ENCODE data around the gene MCM7. TPM values are rescaled to one million over a fixed set of nuclear protein-coding genes. Genes with fewer than 3 reads are reported as not detected.

Gene MCM7
- total and polyA plus RNA-seq, 4 donors, result 36.0 to 54.7 (median 41.8) TPM

DNA sequence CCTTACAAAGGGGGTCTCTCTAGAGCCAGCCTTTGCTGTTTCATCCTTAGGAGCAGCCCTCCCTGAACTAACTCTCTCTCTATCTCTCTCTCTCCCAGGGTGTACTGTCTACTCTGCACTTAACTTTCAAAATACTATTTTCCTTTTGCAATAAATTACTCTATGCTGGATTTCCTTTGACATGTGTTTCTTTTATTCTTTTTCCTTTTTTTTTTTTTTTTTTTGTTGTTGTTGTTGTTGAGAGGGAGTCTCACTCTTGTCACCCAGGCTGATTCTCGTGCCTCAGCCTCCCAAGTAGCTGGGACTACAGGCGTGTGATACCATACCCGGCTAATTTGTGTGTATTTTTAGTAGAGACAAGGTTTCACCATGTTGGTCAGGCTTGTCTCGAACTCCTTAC lies 18.2 kb downstream of the MCM7 start:
- peak overlapping the region in 1 of 2 donors; percentile 49 for H3K27ac ChIP-seq (ENCODE audit: low read depth in 1 of 2, low read length in 1 of 2)
- no peak for DNase-seq
- no peak overlapping the region for H3K4me3 ChIP-seq
- no peak overlapping the region for H3K9ac ChIP-seq (ENCODE audit: insufficient read depth in 1 of 2, low read length in 2 of 2)
- 51 to 65% methylated on average over 4 of the region's 4 CpGs for WGBS, 2 donors
- H3K4me1 ChIP-seq (ENCODE audit: control insufficient read depth in 5 of 5, insufficient read depth in 5 of 5, low read length in 5 of 5), result peaks cover 0 to 27% (median 6%) of the 10 kb centered on the region in 5 donors
- no peak for ATAC-seq (ENCODE audit: insufficient read depth, low FRiP score)
- H3K36me3 ChIP-seq (ENCODE audit: control insufficient read depth in 4 of 4, insufficient read depth in 4 of 4, low read length in 4 of 4), result peaks cover 0 to 28% (median 9%) of the 10 kb centered on the region in 4 donors
- H3K9me3 ChIP-seq (ENCODE audit: control insufficient read depth in 4 of 4, insufficient read depth in 3 of 4, low read length in 3 of 4), result no peaks in the 10 kb centered on the region
- H3K27me3 ChIP-seq (ENCODE audit: control insufficient read depth in 3 of 3, insufficient read depth in 3 of 3, low read length in 2 of 3), result no peaks in the 10 kb centered on the region
- TF ChIP-seq, protein P1, sequence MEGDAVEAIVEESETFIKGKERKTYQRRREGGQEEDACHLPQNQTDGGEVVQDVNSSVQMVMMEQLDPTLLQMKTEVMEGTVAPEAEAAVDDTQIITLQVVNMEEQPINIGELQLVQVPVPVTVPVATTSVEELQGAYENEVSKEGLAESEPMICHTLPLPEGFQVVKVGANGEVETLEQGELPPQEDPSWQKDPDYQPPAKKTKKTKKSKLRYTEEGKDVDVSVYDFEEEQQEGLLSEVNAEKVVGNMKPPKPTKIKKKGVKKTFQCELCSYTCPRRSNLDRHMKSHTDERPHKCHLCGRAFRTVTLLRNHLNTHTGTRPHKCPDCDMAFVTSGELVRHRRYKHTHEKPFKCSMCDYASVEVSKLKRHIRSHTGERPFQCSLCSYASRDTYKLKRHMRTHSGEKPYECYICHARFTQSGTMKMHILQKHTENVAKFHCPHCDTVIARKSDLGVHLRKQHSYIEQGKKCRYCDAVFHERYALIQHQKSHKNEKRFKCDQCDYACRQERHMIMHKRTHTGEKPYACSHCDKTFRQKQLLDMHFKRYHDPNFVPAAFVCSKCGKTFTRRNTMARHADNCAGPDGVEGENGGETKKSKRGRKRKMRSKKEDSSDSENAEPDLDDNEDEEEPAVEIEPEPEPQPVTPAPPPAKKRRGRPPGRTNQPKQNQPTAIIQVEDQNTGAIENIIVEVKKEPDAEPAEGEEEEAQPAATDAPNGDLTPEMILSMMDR (IDR thresholded peaks at IDR 0.05; ENCODE audit: control extremely low read depth, extremely low read depth), result no peak

DNA sequence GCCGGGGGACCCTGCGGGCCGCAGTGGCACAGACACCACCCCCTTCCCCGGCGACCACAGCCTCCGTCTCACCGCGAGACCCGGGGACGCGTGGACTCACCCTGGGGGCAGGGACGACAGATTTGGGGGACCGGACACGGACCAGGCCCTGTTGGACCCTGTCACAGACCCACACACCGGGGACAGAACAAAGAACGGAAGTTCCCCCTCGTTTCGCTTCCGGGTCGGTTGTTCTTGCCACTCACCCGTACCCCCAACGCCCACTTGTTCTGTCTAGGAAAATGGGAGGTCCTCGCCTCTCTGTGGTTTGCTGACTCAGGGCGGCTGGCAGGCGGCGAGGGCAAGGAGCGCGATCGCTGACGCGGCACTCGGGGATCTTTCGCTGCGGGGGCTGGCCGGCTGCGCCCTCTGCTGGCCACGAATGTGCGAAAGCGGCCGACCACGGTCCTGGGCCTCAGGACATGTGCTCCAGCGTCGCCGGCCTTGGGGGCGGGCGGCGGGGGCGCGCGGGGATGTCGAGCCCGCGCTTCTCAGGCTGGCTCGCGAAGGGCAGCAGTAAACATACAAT lies 19.6 kb downstream of the MCM7 start, which contains the start of gene ZNF3:
Gene ZNF3 (minus strand): TSS at position 189 of the 568 bp plus-strand sequence. CDS start 4,366 bp downstream, outside the sequence.
- peak within 1 kb of the TSS; percentile 95 for H3K4me3 ChIP-seq
- H3K36me3 ChIP-seq (ENCODE audit: control insufficient read depth in 4 of 4, insufficient read depth in 4 of 4, low read length in 4 of 4), result peaks cover 5 to 32% (median 15%) of the 10 kb centered on the region in 4 donors
- H3K4me1 ChIP-seq (ENCODE audit: control insufficient read depth in 5 of 5, insufficient read depth in 5 of 5, low read length in 5 of 5), result peaks cover 0 to 21% (median 6%) of the 10 kb centered on the region in 5 donors
- H3K27me3 ChIP-seq (ENCODE audit: control insufficient read depth in 3 of 3, insufficient read depth in 3 of 3, low read length in 2 of 3), result no peaks in the 10 kb centered on the region
- peak; percentile 99 to 100 (median 100) for DNase-seq
- no peaks in the 10 kb centered on the region for H3K9me3 ChIP-seq (ENCODE audit: control insufficient read depth in 4 of 4, insufficient read depth in 3 of 4, low read length in 3 of 4)
- ATAC-seq (ENCODE audit: insufficient read depth, low FRiP score), result peak; percentile 93
- WGBS, 2 donors, result 0 to 1% methylated on average over 51 to 55 of the region's 55 CpGs
- peak within 1 kb of the TSS; percentile 93 for H3K27ac ChIP-seq (ENCODE audit: low read depth in 1 of 2, low read length in 1 of 2)
- peak within 1 kb of the TSS; percentile 87 to 89 for H3K9ac ChIP-seq (ENCODE audit: insufficient read depth in 1 of 2, low read length in 2 of 2)
- TF ChIP-seq, protein P1 (IDR thresholded peaks at IDR 0.05; ENCODE audit: control extremely low read depth, extremely low read depth), result peak; percentile 88

DNA sequence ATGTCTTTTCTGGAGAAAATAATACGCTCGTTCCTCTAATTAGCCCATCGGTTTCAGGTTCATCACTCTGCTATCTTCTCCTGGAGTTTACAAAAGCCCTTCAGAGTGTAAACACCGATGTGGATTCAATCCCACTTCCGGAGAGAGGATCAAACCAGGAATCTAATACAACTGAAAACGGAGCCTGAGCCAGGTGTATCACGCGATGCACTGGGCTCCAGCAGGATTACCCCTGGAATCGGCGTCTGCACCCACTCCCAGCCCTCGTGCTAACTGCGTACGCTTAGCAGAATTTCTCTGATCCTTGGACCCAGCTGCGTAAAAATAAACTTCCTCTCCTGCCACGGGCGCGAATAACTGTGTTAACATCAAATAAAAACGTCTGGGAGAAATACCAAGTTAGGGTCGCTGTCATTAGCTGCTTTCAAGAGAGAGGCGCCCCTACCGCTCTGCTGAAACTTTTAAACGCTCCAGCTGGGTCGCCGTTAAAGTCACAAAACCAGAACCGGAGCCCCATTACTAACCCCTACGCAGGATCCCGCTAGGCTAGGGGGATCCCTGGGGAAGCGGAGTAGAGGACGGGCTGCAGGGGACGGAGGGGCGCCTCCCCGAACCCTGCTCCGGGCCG lies 20.2 kb downstream of the MCM7 start:
- peaks cover 9 to 34% (median 19%) of the 10 kb centered on the region in 4 donors for H3K36me3 ChIP-seq (ENCODE audit: control insufficient read depth in 4 of 4, insufficient read depth in 4 of 4, low read length in 4 of 4)
- peak overlapping the region; percentile 87 to 89 for H3K9ac ChIP-seq (ENCODE audit: insufficient read depth in 1 of 2, low read length in 2 of 2)
- no peaks in the 10 kb centered on the region for H3K27me3 ChIP-seq (ENCODE audit: control insufficient read depth in 3 of 3, insufficient read depth in 3 of 3, low read length in 2 of 3)
- H3K9me3 ChIP-seq (ENCODE audit: control insufficient read depth in 4 of 4, insufficient read depth in 3 of 4, low read length in 3 of 4), result no peaks in the 10 kb centered on the region
- ATAC-seq (ENCODE audit: insufficient read depth, low FRiP score) (no peak), DNase-seq (peak in 2 of 3 donors; percentile 27 to 33)
- peak overlapping the region; percentile 95 for H3K4me3 ChIP-seq
- TF ChIP-seq, protein P1 (IDR thresholded peaks at IDR 0.05; ENCODE audit: control extremely low read depth, extremely low read depth), result no peak
- 1% methylated on average over 29 to 34 of the region's 34 CpGs for WGBS, 2 donors
- peaks cover 0 to 20% (median 6%) of the 10 kb centered on the region in 5 donors for H3K4me1 ChIP-seq (ENCODE audit: control insufficient read depth in 5 of 5, insufficient read depth in 5 of 5, low read length in 5 of 5)
- H3K27ac ChIP-seq (ENCODE audit: low read depth in 1 of 2, low read length in 1 of 2), result peak overlapping the region; percentile 93
